HCT116 (cell line): ENCODE data around the gene TRPV4.

ENCODE experiments used
- CBX3 ChIP-seq: IDR thresholded peaks from 2 replicates; pipeline ENCODE4 v1.6.1; 2012; ENCODE audit warnings: low read depth
- CTCF ChIP-seq, 3 experiments: fragments of 200-600 bp in 1 of 3; sonication (generic) in 1 of 3; IDR thresholded peaks in 2 of 3; conservative IDR thresholded peaks in 1 of 3; 2 replicates each; pipeline ENCODE4 v1.5.1; 2012 to 2017; ENCODE audit warnings: low read depth in 2 of 3, low read length in 2 of 3, antibody characterized with exemption in 1 of 3, borderline replicate concordance in 1 of 3, control low read depth in 1 of 3, mild to moderate bottlenecking in 1 of 3, mixed read lengths in 1 of 3, mixed run types in 1 of 3, moderate library complexity in 1 of 3; ENCODE audit not compliant: insufficient read depth in 1 of 3
- MAX ChIP-seq: IDR thresholded peaks from 2 replicates; pipeline ENCODE4 v1.6.1; 2012
- POLR2AphosphoS5 ChIP-seq: IDR thresholded peaks from 2 replicates; pipeline ENCODE4 v1.6.1; 2011; ENCODE audit warnings: mild to moderate bottlenecking, low read depth, low read length, moderate library complexity
- RAD21 ChIP-seq: IDR thresholded peaks from 2 replicates; pipeline ENCODE4 v1.6.1; 2012; ENCODE audit warnings: low read depth, mild to moderate bottlenecking
- REST ChIP-seq: IDR thresholded peaks from 2 replicates; pipeline ENCODE4 v1.6.1; 2012; ENCODE audit warnings: low read depth
- SP1 ChIP-seq: IDR thresholded peaks from 2 replicates; pipeline ENCODE4 v1.6.1; 2012; ENCODE audit warnings: low read depth
- SRF ChIP-seq: IDR thresholded peaks from 2 replicates; pipeline ENCODE4 v1.6.1; 2012; ENCODE audit warnings: low read depth
- YY1 ChIP-seq: IDR thresholded peaks from 2 replicates; pipeline ENCODE4 v1.6.1; 2011; ENCODE audit warnings: low read length, low read depth, moderate library complexity, mild to moderate bottlenecking; ENCODE audit not compliant: insufficient replicate concordance; ENCODE audit errors: extremely low read depth
- ZNF274 ChIP-seq: fragments of 200-500 bp; sonication (Bioruptor generic); IDR thresholded peaks from 2 replicates; pipeline ENCODE4 v1.6.1; 2014; ENCODE audit warnings: mild to moderate bottlenecking, low read depth, low read length, inconsistent platforms

GRCh38 chr12:109880938-109881337 is 47.7 kb upstream of the TRPV4 start:
- no peak for TF ChIP-seq CTCF (IDR thresholded peaks at IDR 0.05 in 2 of 3, conservative IDR thresholded peaks at IDR 0.05 in 1 of 3; ENCODE audit: borderline replicate concordance in 1 of 3, insufficient read depth in 1 of 3, low read depth in 2 of 3, low read length in 2 of 3)
- no peak for TF ChIP-seq ZNF274
- no peak for TF ChIP-seq YY1
- TF ChIP-seq SP1, result no peak
- no peak for TF ChIP-seq RAD21
- no peak for TF ChIP-seq SRF
- no peak for TF ChIP-seq CBX3
- TF ChIP-seq REST, result no peak
- no peak for TF ChIP-seq POLR2AphosphoS5
- no peak for TF ChIP-seq MAX
